Parathyroid adenoma (tissue), 2 donors: ENCODE results near the gene KCP.

Experiments used
- H2AFZ ChIP-seq: fragments of 300-600 bp; sonication (generic); one replicate; pipeline ENCODE4 v1.7.0; 2017; ENCODE audit warnings: antibody characterized with exemption, mild to moderate bottlenecking
- H3K27ac ChIP-seq: fragments of 300-600 bp; sonication (generic); one replicate; pipeline ENCODE4 v1.7.0; 2017
- H3K27me3 ChIP-seq: fragments of 300-600 bp; sonication (generic); one replicate; pipeline ENCODE4 v1.7.0; 2017; ENCODE audit warnings: low read length; ENCODE audit not compliant: control insufficient read depth, insufficient read depth
- H3K36me3 ChIP-seq: fragments of 300-600 bp; sonication (generic); one replicate; pipeline ENCODE4 v1.7.0; 2017; ENCODE audit warnings: low read length; ENCODE audit not compliant: control insufficient read depth, insufficient read depth
- H3K4me1 ChIP-seq: fragments of 300-600 bp; sonication (generic); one replicate; pipeline ENCODE4 v1.7.0; 2017; ENCODE audit warnings: control low read depth
- H3K4me2 ChIP-seq: fragments of 300-600 bp; sonication (generic); one replicate; pipeline ENCODE4 v1.7.0; 2017; ENCODE audit warnings: low read length
- H3K4me3 ChIP-seq: fragments of 300-600 bp; sonication (generic); one replicate; pipeline ENCODE4 v1.7.0; 2017; ENCODE audit warnings: low read depth, low read length
- H3K79me2 ChIP-seq: fragments of 300-600 bp; sonication (generic); one replicate; pipeline ENCODE4 v1.7.0; 2017; ENCODE audit warnings: control low read depth
- H3K9ac ChIP-seq: fragments of 300-600 bp; sonication (generic); one replicate; pipeline ENCODE4 v1.7.0; 2017; ENCODE audit warnings: mild to moderate bottlenecking
- H3K9me3 ChIP-seq: fragments of 300-600 bp; sonication (generic); one replicate; pipeline ENCODE4 v1.7.0; 2017; ENCODE audit warnings: low read length; ENCODE audit not compliant: control insufficient read depth
- CTCF ChIP-seq: fragments of 300-600 bp; sonication (generic); IDR thresholded peaks from one replicate; pipeline ENCODE4 v1.7.0; 2017; ENCODE audit warnings: antibody characterized with exemption, mild to moderate bottlenecking
- donor health status: primary hyperparathyroidism.

The KCP gene

GRCh38 chr7:128838981-128839731 lies 71.4 kb downstream of the KCP start:
- Histone ChIP-seq H3K9me3 (no peaks in the 10 kb centered on the region), H3K27ac (no peak overlapping the region), H3K9ac (no peak overlapping the region), H3K4me3 (no peak overlapping the region), H3K4me2 (no peak overlapping the region), H3K79me2 (no peaks in the 10 kb centered on the region), H3K27me3 (no peaks in the 10 kb centered on the region), H2AFZ (no peak overlapping the region), H3K36me3 (no peaks in the 10 kb centered on the region), H3K4me1 (no peaks in the 10 kb centered on the region)
- TF ChIP-seq CTCF: no peak

GRCh38 chr7:128838109-128838779 lies 72.3 kb downstream of the KCP start:
- no peak for TF ChIP-seq CTCF

GRCh38 chr7:128837521-128837921 lies 73.0 kb downstream of the KCP start:
- Histone ChIP-seq H3K36me3 (no peaks in the 10 kb centered on the region), H3K9ac (no peak overlapping the region)

More at GRCh38 chr7:128838109-128838779, 72.3 kb downstream of the KCP start:
- no peaks in the 10 kb centered on the region for H3K9me3 ChIP-seq
- no peak overlapping the region for H2AFZ ChIP-seq
- H3K27ac ChIP-seq: no peak overlapping the region
- H3K27me3 ChIP-seq: no peaks in the 10 kb centered on the region
- peaks cover 3% of the 10 kb centered on the region for H3K4me1 ChIP-seq
- no peak overlapping the region for H3K9ac ChIP-seq
- H3K79me2 ChIP-seq: no peaks in the 10 kb centered on the region
- H3K4me2 ChIP-seq: no peak overlapping the region
- H3K4me3 ChIP-seq: no peak overlapping the region
- H3K36me3 ChIP-seq: no peaks in the 10 kb centered on the region

GRCh38 chr7:128836729-128837348 lies 73.7 kb downstream of the KCP start:
- Histone ChIP-seq H3K9ac (no peak overlapping the region), H3K27ac (no peak overlapping the region), H3K36me3 (no peaks in the 10 kb centered on the region)

More at GRCh38 chr7:128837521-128837921, 73.0 kb downstream of the KCP start:
- Histone ChIP-seq H3K27ac (no peak overlapping the region), H3K27me3 (no peaks in the 10 kb centered on the region), H3K9me3 (no peaks in the 10 kb centered on the region), H3K79me2 (no peaks in the 10 kb centered on the region), H3K4me3 (no peak overlapping the region), H3K4me1 (peaks cover 4% of the 10 kb centered on the region), H2AFZ (no peak overlapping the region), H3K4me2 (no peak overlapping the region)
- TF ChIP-seq CTCF: no peak

More at GRCh38 chr7:128836729-128837348, 73.7 kb downstream of the KCP start:
- H3K79me2 ChIP-seq: no peaks in the 10 kb centered on the region
- H3K4me2 ChIP-seq: no peak overlapping the region
- no peak for TF ChIP-seq CTCF
- H3K27me3 ChIP-seq: no peaks in the 10 kb centered on the region
- no peaks in the 10 kb centered on the region for H3K9me3 ChIP-seq
- H3K4me3 ChIP-seq: no peak overlapping the region
- peaks cover 7% of the 10 kb centered on the region for H3K4me1 ChIP-seq
- H2AFZ ChIP-seq: no peak overlapping the region
